ENCODE data around the gene RNF214. TPM values are rescaled to one million over a fixed set of nuclear protein-coding genes. Genes with fewer than 3 reads are reported as not detected.
"Not testable (repeated sequence)": the region's sequence is repeated elsewhere in the genome, so short reads cannot be mapped to it uniquely, and the experiment has no call there.

The RNF214 gene
- total RNA-seq, 1 donor from 2014 or later, result 12.0 TPM

GRCh38 chr11:117315285-117316196 lies 83.1 kb downstream of the RNF214 start:
- no peak for DNase-seq

GRCh38 chr11:117316197-117316961 lies 83.9 kb downstream of the RNF214 start, which contains the start of gene BACE1:
Gene BACE1 (minus strand): TSS chr11:117316256. CDS start chr11:117315795, 461 bp downstream.
- DNase-seq, result peak; percentile 65

GRCh38 chr11:117318738-117319137 lies 86.3 kb downstream of the RNF214 start:
- DNase-seq, result no peak

GRCh38 chr11:117319214-117319840 lies 86.9 kb downstream of the RNF214 start:
- no peak for DNase-seq

- DNase-seq, result not testable (repeated sequence)
These were observed 94.7 kb downstream of the RNF214 start for GRCh38 chr11:117327255-117327566.

- DNase-seq, result peak; percentile 97
These were observed 95.3 kb downstream of the RNF214 start, which contains the start of gene CEP164 for GRCh38 chr11:117327567-117328374. Gene CEP164 (plus strand): TSS chr11:117327854. CDS start chr11:117338587, 10,733 bp downstream.

GRCh38 chr11:117328375-117329010 lies 96.0 kb downstream of the RNF214 start:
- peak; percentile 55 for DNase-seq

- no peak for DNase-seq
These were observed 100.4 kb downstream of the RNF214 start for GRCh38 chr11:117332843-117333242.

- DNase-seq, result no peak
These were observed 101.4 kb downstream of the RNF214 start for GRCh38 chr11:117333917-117334316.

- DNase-seq, result no peak
These were observed 102.4 kb downstream of the RNF214 start for GRCh38 chr11:117334896-117335295.

- no peak for DNase-seq
These were observed 102.9 kb downstream of the RNF214 start for GRCh38 chr11:117335399-117335798.

Small RNAs within 50 kb of the gene (small RNA-seq; reads per million reads assigned to genes)
- not detected for gene RF00564 (ENCODE audit: low replicate concordance)

Other genes starting within 250 kb of the RNF214 start
- 28.9 TPM for gene SIK3, start 134.2 kb upstream of the RNF214 start, total RNA-seq
- gene PAFAH1B2, start 88.4 kb upstream of the RNF214 start, total RNA-seq, result 85.9 TPM
- gene SIDT2, start 53.9 kb upstream of the RNF214 start, total RNA-seq, result 20.8 TPM
- gene TAGLN, start 33.3 kb upstream of the RNF214 start, total RNA-seq, result 84.3 TPM
- gene PCSK7, start 598 bp upstream of the RNF214 start, total RNA-seq, result 28.7 TPM
- 4.0 TPM for gene BACE1-AS, start 58.7 kb downstream of the RNF214 start, total RNA-seq
- gene BACE1, start 83.6 kb downstream of the RNF214 start, total RNA-seq, result 13.7 TPM
- 19.9 TPM for gene CEP164, start 95.2 kb downstream of the RNF214 start, total RNA-seq

All from skin of body (tissue), 3 donors.